ENCODE data around the gene TMEM187.
"Not testable (repeated sequence)": the region's sequence is repeated elsewhere in the genome, so short reads cannot be mapped to it uniquely, and the experiment has no call there.

The TMEM187 gene

DNA sequence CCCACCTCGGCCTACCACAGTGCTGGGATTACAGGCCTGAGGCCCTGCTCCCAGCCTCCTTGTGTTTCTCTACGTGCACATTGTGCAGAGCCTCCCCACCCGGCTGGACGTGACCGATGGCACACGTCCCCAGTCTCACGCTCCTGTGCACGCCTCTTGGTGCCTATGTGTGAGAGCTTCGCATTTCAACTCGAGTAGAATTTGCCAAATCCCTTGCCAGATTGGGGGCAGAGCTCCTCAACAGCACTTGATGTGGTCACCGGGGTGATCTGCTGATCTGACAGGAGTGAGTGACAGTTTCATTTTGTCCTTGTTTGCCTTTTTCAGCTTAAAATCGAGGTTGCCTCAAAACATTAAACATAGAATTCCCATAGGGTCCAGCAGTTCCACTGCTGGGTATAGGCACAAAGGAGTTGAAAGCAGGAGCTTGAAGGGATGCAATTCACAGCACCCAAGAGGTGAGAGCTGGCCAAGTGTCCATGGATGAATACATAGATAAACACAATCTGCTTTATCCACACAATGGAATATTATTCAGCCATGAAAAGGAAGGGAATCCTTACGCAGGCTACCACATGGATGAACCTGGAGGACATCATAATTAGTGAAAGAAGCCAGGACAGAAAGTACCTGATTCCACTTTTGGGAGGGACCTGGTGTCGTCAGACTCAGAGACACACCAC is 17.6 kb downstream of the TMEM187 start:
- TF ChIP-seq, protein P1, sequence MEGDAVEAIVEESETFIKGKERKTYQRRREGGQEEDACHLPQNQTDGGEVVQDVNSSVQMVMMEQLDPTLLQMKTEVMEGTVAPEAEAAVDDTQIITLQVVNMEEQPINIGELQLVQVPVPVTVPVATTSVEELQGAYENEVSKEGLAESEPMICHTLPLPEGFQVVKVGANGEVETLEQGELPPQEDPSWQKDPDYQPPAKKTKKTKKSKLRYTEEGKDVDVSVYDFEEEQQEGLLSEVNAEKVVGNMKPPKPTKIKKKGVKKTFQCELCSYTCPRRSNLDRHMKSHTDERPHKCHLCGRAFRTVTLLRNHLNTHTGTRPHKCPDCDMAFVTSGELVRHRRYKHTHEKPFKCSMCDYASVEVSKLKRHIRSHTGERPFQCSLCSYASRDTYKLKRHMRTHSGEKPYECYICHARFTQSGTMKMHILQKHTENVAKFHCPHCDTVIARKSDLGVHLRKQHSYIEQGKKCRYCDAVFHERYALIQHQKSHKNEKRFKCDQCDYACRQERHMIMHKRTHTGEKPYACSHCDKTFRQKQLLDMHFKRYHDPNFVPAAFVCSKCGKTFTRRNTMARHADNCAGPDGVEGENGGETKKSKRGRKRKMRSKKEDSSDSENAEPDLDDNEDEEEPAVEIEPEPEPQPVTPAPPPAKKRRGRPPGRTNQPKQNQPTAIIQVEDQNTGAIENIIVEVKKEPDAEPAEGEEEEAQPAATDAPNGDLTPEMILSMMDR (IDR thresholded peaks at IDR 0.05; ENCODE audit: low read depth, low read length, missing control alignments): no peak
- no peak for DNase-seq (ENCODE audit: extremely low read depth, low read depth)
- H3K4me3 ChIP-seq (replicated peaks; ENCODE audit: low read depth, low read length): no peak overlapping the region

DNA sequence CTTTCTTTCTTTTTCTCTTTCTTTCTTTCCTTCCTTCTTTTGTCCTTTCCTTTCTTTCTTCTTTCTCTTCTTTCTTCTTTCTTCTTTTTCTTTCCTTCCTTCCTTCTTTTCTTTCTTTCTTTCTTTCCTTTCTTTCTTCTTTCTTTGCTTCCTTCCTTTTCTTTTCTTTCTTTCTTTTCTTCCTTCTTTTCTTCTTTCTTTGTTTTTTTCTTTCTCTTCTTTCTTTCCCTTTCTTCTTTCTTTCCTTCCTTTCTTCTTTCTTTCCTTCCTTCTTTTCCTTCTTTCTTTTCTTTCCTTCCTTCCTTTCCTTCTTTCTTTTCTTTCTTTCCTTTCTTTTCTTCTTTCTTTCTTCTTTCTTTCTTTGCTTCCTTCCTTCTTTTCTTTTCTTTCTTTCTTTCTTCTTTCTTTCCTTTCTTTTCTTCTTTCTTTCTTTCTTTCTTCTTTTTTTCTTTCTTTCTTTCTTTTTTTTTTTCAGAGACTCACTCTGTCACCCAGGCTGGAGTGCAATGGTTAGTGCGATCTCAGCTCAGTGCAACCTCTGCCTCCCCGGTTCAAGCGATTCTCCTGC is 18.5 kb downstream of the TMEM187 start:
- TF ChIP-seq, protein P1 (IDR thresholded peaks at IDR 0.05; ENCODE audit: low read depth, low read length, missing control alignments): no peak
- no peak overlapping the region for H3K4me3 ChIP-seq (replicated peaks; ENCODE audit: low read depth, low read length)
- no peak for DNase-seq (ENCODE audit: extremely low read depth, low read depth)

DNA sequence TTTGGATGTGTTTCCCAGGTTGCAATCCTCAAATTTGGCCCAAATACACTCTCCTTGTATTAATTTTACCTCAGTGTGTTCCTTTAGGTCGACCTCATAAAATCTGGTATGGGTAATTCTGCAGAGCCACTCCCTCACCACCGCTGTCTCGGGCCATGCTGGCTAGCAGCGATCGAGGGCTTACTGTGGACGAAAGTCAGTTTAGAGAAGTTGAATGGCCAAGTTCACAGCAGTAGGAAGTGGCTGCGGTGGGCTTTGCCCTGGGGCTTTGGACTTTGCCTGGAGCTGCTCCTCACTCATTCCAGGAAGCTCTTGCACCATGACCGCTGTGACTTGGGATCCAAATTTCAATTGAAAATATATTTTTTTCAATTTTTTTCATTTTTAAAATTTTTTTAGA is 19.6 kb downstream of the TMEM187 start:
- DNase-seq (ENCODE audit: extremely low read depth, low read depth): no peak
- TF ChIP-seq, protein P1 (IDR thresholded peaks at IDR 0.05; ENCODE audit: low read depth, low read length, missing control alignments): no peak
- no peak overlapping the region for H3K4me3 ChIP-seq (replicated peaks; ENCODE audit: low read depth, low read length)

DNA sequence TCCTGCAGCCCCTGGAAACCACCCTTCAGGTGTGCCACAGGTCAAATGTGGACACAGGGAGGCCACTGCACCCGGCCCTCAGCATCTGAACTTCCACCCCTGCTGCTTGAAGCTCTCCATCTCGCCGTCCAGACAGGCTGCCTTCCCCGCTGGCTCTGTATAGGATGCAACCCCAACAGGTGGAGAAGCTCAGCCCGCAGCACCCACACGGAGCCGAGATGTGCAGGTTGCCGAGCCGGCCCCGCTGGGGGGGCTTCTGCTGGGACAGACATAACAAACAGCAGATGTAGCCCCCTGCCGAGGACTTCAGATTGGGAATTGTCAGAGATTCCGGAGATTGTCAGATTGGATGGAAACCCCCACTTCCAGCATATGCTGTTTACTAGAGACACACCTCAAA is 20.5 kb downstream of the TMEM187 start:
- no peak overlapping the region for H3K4me3 ChIP-seq (replicated peaks; ENCODE audit: low read depth, low read length)
- no peak for DNase-seq (ENCODE audit: extremely low read depth, low read depth)
- TF ChIP-seq, protein P1 (IDR thresholded peaks at IDR 0.05; ENCODE audit: low read depth, low read length, missing control alignments): no peak

DNA sequence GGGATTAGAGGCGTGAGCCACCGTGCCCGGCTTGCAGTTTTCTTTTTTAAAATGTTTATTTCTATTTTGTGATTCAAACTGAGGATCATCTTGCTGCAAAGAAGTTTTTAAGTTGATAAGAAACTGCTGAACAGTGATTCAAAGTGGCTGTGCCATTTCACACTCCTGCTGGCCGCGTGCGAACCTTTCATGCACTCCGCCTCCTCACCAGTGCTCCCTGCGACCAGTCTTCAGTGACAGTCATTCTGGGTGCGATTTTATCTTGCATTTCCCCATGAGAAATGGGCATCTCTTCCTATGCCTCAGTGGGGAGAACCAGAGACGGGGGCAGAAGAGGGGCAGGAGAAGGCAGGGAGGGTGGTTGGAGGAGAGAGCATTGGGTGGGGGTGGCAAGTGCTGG is 21.4 kb downstream of the TMEM187 start:
- TF ChIP-seq, protein P1 (IDR thresholded peaks at IDR 0.05; ENCODE audit: low read depth, low read length, missing control alignments): no peak
- DNase-seq (ENCODE audit: extremely low read depth, low read depth): no peak
- H3K4me3 ChIP-seq (replicated peaks; ENCODE audit: low read depth, low read length): no peak overlapping the region

DNA sequence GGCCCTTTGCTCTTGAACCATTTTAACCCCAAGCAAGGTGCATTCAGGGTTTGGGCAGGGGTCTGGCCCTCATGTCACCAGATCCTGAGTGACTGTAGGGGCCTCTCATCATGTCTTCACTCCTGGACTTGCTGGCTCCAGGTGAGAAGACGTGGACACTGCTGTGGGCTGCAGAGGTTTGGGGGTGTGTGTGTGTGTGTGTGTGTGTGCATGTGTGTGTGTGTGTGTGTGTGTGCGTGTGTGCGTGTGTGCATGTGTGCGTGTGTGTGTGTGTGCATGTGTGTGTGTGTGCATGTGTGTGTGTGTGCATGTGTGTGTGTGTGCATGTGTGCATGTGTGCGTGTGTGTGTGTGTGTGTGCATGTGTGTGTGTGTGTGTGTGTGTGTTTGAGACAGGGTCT is 21.8 kb downstream of the TMEM187 start:
- not testable (repeated sequence) for H3K4me3 ChIP-seq (replicated peaks; ENCODE audit: low read depth, low read length); DNase-seq (ENCODE audit: extremely low read depth, low read depth)

DNA sequence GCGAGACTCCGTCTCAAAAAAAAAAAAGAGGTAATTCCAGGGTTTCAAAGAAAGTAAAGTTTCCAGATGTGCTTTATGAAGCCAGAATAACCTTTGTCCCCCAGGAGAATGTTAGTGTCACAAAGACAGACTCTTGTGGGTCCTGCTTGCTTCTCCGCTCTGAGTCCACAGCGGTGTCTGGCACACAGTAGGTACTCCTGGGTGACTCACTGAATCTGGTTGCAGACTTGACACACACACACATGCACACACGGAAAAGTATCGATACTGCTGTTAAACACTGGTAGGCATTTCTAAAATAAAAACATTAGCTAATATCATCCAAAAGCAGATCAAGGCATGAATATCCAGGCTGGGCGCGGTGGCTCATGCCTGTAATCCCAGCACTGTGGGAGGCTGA is 22.9 kb downstream of the TMEM187 start:
- H3K4me3 ChIP-seq (replicated peaks; ENCODE audit: low read depth, low read length): no peak overlapping the region
- TF ChIP-seq, protein P1 (IDR thresholded peaks at IDR 0.05; ENCODE audit: low read depth, low read length, missing control alignments): no peak
- DNase-seq (ENCODE audit: extremely low read depth, low read depth): no peak

All from HFF-Myc (cell line).